Activated B cell treated with CpG ODN at 0.5 μM for 24 hours (primary cell): Measurements from ENCODE around the gene ZRANB3. TPM values are rescaled to one million over a fixed set of nuclear protein-coding genes. Genes with fewer than 3 reads are reported as not detected.

Experiments used
- ATAC-seq: fragments of 200-7000 bp; cut with Tn5 transposase; one replicate; pipeline ENCODE4 v1.10.0; 2021; ENCODE audit warnings: low read depth, mild to moderate bottlenecking, moderate library complexity
- CTCF ChIA-PET: fragments of 350-600 bp; sonication (Branson Sonifier 250); formaldehyde crosslinking; loops from one replicate; lab custom pipeline; 2021; ENCODE audit warnings: antibody characterized with exemption; lab: Charles Lee
- POLR2A ChIA-PET: fragments of 350-600 bp; sonication (Branson Sonifier 250); formaldehyde crosslinking; loops from one replicate; lab custom pipeline; 2021; ENCODE audit warnings: antibody characterized with exemption; lab: Charles Lee
- DNase-seq: peaks from one replicate; pipeline ENCODE4 v3.0.0; 2022
- H3K27ac Mint-ChIP-seq: one replicate; pipeline ENCODE4 v1.8.0; 2020; ENCODE audit warnings: mixed read lengths
- H3K27me3 Mint-ChIP-seq: one replicate; pipeline ENCODE4 v1.8.0; 2021; ENCODE audit warnings: mixed read lengths
- H3K36me3 Mint-ChIP-seq: one replicate; pipeline ENCODE4 v1.8.0; 2021; ENCODE audit warnings: low read depth, mixed read lengths
- H3K4me1 Mint-ChIP-seq: one replicate; pipeline ENCODE4 v1.8.0; 2021; ENCODE audit warnings: mixed read lengths
- H3K4me3 Mint-ChIP-seq: one replicate; pipeline ENCODE4 v1.8.0; 2020; ENCODE audit warnings: mild to moderate bottlenecking, mixed read lengths
- H3K9me3 Mint-ChIP-seq: one replicate; pipeline ENCODE4 v1.8.0; 2020; ENCODE audit warnings: mixed read lengths
- CTCF ChIP-seq: fragments of 200-600 bp; IDR thresholded peaks from one replicate; pipeline ENCODE4 v1.8.0; 2022; ENCODE audit warnings: antibody characterized with exemption, mild to moderate bottlenecking
- intact Hi-C: fragments of 100-400 bp; cut with micrococcal nuclease; formaldehyde crosslinking; loops from one replicate; pipeline ENCODE4 v1.15.1; 2024
- total RNA-seq: library from RNA; stranded (reverse); gene quantifications from 2 replicates; pipeline ENCODE4 v1.2.3, GENCODE V29; 2022

ZRANB3 gene
- total RNA-seq, 1 donor from 2014 or later: 14.4 TPM

- TF ChIP-seq CTCF: no peak
- Mint-ChIP-seq H3K27me3 (no peaks in the 10 kb centered on the region), H3K4me3 (no peak overlapping the region), H3K27ac (no peak overlapping the region), H3K36me3 (peaks cover 26% of the 10 kb centered on the region), H3K9me3 (peaks cover 8% of the 10 kb centered on the region), H3K4me1 (no peaks in the 10 kb centered on the region)
- intact Hi-C loops: no loop called here
- ChIA-PET CTCF (no interaction called here), POLR2A (no interaction called here)
- ATAC-seq (no peak), DNase-seq (no peak)
Observed at GRCh38 chr2:135225781-135226180, 305.2 kb downstream of the ZRANB3 start.

DNA sequence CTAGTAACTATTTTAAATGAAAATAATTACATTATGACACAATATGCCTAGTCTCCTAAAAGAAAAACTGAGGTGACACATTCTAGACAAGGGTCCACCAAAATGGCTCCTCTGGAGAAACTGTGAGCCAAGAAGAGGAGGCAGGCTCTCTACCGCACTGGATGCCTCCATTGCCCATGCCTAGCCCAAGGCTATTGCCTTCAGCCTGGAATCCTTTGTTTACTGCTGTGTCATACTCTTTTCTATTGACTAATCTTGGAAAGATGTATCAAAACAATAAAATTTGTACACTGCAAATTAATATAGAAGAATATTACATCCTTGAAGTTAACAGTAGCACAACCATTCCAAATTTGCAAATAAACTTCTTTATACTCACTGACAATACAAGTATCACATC, 311.8 kb downstream of the ZRANB3 start:
- no peak overlapping the region for H3K27ac Mint-ChIP-seq

GRCh38 chr2:135218426-135218825, 312.6 kb downstream of the ZRANB3 start:
- ATAC-seq (no peak), DNase-seq (no peak)
- Mint-ChIP-seq H3K4me1 (no peaks in the 10 kb centered on the region), H3K9me3 (peaks cover 3% of the 10 kb centered on the region), H3K27ac (no peak overlapping the region), H3K4me3 (no peak overlapping the region), H3K36me3 (peaks cover 27% of the 10 kb centered on the region), H3K27me3 (no peaks in the 10 kb centered on the region)
- intact Hi-C loops: no loop called here
- POLR2A ChIA-PET: no interaction called here
- CTCF ChIA-PET: no interaction called here
- TF ChIP-seq CTCF: no peak

More for the DNA sequence above, 311.8 kb downstream of the ZRANB3 start:
- H3K36me3 Mint-ChIP-seq: peaks cover 25% of the 10 kb centered on the region
- intact Hi-C loops: no loop called here
- POLR2A ChIA-PET: no interaction called here
- no peak for TF ChIP-seq CTCF
- H3K9me3 Mint-ChIP-seq: peaks cover 3% of the 10 kb centered on the region
- H3K27me3 Mint-ChIP-seq: no peaks in the 10 kb centered on the region
- DNase-seq (no peak), ATAC-seq (no peak)
- CTCF ChIA-PET: no interaction called here
- no peaks in the 10 kb centered on the region for H3K4me1 Mint-ChIP-seq
- no peak overlapping the region for H3K4me3 Mint-ChIP-seq

DNA sequence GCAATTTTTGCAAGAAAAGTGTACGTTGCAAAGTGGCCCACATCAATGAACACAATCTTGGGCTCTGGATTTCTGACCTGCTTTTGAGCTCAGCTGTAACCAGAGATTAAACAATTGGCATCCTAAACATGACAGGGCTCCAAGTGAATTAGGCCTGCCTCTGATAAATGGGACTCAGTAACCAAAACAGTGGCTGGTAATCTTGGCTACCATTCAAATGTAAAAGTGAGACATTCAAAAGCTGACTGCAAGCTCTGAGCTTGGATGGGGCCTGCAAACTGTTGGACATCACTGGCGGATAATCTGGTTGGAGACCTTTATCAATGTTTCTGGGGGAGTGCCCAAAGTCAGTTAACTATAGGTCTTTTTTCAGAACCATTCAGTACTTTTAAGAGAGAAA, 318.3 kb downstream of the ZRANB3 start:
- ChIA-PET POLR2A (no interaction called here), CTCF (no interaction called here)
- intact Hi-C loops: no loop called here
- no peak for TF ChIP-seq CTCF
- no peak overlapping the region for H3K4me3 Mint-ChIP-seq
- H3K27ac Mint-ChIP-seq: no peak overlapping the region
- DNase-seq (no peak), ATAC-seq (no peak)
- no peaks in the 10 kb centered on the region for H3K27me3 Mint-ChIP-seq
- peaks cover 17% of the 10 kb centered on the region for H3K36me3 Mint-ChIP-seq
- H3K9me3 Mint-ChIP-seq: no peaks in the 10 kb centered on the region
- no peaks in the 10 kb centered on the region for H3K4me1 Mint-ChIP-seq

GRCh38 chr2:135208016-135208415, 323.0 kb downstream of the ZRANB3 start:
- ChIA-PET CTCF (no interaction called here), POLR2A (no interaction called here)
- Mint-ChIP-seq H3K27ac (no peak overlapping the region), H3K9me3 (no peaks in the 10 kb centered on the region), H3K27me3 (no peaks in the 10 kb centered on the region), H3K4me3 (no peak overlapping the region), H3K4me1 (no peaks in the 10 kb centered on the region), H3K36me3 (peaks cover 5% of the 10 kb centered on the region)
- intact Hi-C loops: no loop called here
- DNase-seq (no peak), ATAC-seq (no peak)
- no peak for TF ChIP-seq CTCF
